CD4-positive, alpha-beta T cell treated with Interleukin-12 subunit alpha and Interleukin-12 subunit beta, for 1 hour (primary cell): ENCODE measurements around the gene TGIF2.
"Not testable (repeated sequence)": the region's sequence is repeated elsewhere in the genome, so short reads cannot be mapped to it uniquely, and the experiment has no call there.

Experiments
- DNase-seq: peaks from one replicate; pipeline ENCODE4 v3.0.0-alpha.2; 2020

TGIF2 gene

DNA sequence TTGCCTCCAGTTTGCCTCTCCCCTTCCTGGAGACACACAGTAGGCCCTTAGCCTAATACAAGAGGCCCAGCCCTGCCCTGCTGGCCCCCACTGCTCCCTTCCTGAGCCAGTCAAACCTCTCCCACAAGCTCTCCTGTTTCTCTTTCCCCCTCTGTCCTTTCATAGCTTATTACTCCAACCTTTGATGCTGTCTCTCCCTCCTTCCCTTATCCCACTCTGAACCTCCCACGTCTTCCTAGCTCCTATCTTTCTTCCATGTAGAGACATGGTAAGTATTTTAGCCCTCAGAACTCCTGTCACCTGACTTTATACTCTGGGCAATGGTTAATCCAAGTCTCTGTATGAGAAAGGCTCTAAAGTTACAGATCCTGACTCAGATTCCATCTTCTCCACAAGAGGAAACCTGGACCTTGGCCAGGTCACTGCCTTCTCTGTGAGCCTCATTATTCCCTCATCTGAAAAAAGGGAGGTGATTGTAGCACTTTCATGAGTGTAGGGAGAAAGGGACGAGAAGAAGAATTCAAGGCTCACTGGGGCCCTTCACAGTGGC, 6.7 kb downstream of the TGIF2 start:
- no peak for DNase-seq

DNA sequence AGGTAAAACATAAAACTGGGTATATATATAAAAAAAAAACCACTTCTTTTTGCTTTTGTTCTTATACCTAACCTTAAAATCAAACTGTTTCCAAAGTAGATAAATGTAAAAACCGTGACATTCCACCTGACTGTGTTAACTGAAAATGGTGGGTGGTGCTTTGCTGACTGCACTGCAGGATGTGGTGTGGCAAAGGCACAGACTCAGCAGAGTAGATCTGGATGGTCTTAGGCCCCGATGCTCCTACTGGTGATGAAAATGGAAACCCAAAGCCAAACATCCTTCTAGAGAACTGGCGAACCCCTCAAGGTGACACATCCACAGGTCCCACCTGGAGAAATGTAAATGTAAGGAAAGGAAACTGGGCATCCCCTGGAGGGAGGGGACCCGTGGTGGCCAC, 8.9 kb downstream of the TGIF2 start:
- no peak for DNase-seq

GRCh38 chr20:36582821-36583220, 9.4 kb downstream of the TGIF2 start:
- DNase-seq: no peak

DNA sequence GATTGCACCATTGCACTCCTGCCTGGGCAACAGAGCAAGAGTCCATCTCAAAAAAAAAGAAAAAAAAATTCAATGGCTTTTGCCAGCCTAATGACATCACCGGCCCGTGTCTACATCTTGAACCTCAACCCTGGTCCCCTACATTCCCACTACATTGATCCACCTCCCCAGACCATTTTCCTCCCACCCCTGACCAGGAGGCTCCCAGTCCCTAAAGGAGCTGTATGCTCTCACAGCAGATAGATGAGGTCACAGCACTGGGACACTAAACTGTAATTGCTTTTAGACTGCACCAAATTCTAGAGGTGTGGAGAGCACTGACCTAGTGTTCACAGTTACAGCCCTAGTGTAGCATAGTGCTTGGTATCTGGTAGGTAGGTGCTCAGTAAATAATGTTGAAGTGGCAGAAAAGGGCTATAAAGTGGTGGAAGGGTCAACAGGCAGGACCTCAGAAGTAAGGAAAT, 10.7 kb downstream of the TGIF2 start:
- DNase-seq: no peak

DNA sequence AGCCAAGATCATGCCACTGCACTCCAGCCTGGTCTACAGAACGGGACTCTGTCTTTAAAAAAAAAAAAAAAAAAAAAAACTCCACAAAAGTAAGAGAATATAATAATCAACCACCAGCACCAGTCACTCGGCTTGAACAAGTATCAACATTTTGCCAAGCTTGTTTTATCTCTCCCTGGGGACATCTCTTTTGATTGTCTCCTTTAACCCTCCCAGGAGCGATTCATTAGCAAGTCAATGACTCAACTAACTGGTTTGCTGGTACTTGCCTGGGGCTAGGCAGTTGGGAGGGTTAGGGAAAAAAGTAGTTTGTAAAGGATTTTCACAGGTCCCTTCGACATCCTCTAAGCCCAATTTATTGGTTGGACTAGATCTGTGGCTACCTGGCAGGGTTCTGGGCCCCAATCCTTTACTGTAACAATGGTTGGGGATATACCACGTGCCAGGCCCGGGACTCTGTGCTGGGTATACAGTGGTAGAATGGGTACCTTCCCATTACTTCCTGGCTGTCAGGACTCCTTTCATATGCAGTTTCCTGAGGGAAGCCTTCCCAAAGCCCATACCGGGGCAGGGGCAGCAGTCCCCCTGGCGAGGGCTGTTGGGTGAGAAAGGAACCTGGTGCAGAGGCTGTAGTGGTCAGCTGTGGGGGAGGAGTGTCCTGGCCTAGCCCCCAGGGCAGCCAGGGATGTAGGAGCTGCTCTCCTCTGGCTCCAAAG, 12.2 kb downstream of the TGIF2 start:
- DNase-seq: no peak

DNA sequence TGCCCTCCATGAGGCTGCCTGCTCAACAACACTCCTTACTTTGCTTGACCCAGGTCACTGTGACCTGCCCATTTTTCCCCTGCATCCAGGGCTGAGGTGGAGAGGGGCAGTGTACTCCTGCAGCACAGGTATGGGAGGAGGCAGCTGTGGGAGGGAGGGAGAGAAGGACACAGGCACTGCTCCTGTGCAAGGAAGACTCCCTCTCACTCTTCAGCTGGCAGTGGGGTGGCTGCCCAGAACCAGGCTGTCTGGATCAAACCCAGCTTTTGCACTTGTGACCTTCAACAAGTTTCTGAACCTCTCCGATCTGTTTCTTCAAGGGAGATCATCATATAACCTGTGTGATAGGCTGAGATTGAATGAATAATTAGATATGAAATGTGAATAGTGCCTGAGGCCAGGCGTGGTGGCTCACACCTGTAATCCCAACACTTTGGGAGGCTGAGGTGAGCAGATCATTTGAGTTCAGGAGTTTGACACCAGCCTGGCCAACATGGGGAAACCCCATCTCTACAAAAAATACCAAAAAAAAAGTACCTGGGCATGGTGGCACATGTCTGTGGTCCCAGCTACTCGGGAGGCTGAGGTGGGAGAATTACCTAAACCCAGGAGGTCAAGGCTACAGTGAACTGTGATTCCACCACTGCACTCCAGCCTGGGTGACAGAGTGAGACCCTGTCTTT, 14.1 kb downstream of the TGIF2 start:
- DNase-seq: no peak

- DNase-seq: no peak
Measured at GRCh38 chr20:36591281-36591680, 17.9 kb downstream of the TGIF2 start.

DNA sequence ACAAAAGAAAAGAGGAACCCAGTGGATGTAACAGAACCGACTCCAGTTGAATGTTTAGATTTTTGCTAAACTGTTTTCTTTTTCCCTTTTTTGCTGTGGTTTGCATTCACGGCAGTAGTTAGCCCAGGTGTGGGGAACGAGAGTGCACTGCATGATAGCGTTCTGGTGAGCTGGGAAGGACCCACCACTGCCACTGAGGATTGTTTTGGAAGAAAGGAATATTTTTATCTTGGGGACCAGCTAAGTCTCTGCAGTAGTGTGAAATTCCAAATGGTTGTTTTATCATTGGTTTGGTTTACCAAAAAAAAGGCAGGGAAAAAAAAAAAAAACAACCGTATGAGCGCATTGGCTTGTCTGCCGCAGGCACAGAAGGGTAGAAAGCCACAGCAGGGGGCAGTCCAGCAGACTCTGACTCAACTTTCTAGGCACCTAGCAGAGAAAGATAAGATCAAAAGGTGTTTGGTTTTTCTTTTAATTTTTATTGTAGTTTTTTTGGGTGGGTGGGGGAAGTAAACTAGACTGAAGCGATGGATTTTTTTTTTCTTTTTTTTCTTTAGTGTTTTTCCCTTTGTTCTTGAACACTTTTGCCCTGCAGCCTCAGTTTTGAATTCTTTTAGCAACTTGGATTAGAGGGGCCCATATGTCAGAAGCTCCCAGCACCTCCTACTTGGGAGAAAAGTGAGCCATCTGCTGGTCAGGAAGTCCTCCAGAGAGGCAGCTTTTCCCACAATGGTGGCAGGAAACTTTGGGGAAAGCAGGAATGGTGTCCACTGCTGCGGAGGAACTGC, 18.7 kb downstream of the TGIF2 start:
- peak; percentile 75 for DNase-seq

DNA sequence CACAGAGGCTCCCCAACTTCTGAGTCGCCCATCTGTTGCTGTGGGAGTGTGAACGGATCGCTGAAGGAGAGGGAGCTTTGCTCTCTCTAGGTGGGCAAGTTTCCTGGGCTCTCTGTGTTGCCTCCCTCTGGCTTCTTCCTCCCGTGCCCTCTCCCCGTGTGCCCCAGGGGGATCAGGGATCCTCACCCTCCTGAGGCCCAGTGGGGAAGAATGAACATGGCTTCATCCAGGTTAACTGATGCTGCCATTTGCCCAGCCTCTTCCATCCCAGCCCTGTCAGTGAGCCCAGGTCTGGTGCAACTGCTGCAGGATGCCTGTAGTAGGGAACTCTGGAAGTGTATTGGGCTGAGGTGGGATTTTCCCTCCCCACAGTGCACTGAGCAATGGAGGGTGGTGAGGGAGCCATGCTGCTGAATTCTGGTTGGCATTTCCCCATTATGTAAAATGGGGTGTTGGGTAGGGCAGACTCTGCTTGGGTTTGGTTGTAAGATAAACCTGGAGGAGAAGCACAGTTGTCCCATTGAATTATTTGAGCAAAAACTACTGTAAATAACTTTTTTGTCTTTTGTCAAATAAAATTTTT, 20.0 kb downstream of the TGIF2 start:
- no peak for DNase-seq

DNA sequence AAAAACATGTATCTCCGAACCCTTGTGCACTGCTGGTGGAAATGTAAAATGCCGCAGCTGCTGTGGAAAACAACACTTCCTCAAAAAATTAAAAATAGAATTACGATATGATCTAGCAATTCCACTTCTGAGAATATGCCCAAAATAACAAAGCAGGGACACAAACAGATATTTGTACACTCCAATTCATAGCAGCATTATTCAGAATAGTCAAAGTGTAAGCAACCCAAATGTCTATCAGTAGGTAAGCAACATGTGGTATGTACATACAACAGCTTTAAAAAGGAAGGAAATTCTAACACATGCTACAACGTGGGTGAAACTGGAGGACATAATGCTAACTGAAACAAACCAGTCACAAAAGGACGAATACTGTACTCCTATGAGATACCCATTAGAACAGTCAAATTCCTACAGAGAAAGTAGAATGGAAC, 26.5 kb downstream of the TGIF2 start:
- DNase-seq: no peak

GRCh38 chr20:36601540-36601939, 28.1 kb downstream of the TGIF2 start:
- no peak for DNase-seq

DNA sequence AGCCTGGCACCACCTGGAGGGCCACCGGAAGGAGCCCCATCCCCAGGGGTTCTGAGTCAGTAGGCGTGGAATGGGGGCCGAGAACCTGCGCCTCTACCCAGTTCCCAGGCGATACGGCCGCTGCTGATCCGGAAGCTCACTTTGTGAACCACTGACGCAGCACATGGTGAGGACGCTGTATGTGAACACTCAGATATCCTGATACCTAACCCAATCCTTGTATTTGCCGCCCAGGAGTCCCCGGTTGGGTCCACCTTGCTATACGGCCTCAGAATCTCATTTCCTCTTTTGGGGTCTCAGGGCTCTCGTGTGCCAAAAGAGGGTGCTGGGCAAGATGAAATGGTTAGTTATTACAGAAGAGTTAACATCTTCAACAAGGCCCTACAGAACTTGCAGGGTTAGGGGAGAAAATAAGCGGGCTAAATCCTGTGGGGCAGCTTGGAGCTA, 31.6 kb downstream of the TGIF2 start:
- peak; percentile 67 for DNase-seq

GRCh38 chr20:36605399-36606157, 32.2 kb downstream of the TGIF2 start, which contains the start of gene RAB5IF:
RAB5IF (plus strand) TSS chr20:36605779; CDS start chr20:36605952, 173 bp downstream.
- peak; percentile 99 for DNase-seq

GRCh38 chr20:36606158-36607066, 33.0 kb downstream of the TGIF2 start:
- DNase-seq: peak; percentile 24

DNA sequence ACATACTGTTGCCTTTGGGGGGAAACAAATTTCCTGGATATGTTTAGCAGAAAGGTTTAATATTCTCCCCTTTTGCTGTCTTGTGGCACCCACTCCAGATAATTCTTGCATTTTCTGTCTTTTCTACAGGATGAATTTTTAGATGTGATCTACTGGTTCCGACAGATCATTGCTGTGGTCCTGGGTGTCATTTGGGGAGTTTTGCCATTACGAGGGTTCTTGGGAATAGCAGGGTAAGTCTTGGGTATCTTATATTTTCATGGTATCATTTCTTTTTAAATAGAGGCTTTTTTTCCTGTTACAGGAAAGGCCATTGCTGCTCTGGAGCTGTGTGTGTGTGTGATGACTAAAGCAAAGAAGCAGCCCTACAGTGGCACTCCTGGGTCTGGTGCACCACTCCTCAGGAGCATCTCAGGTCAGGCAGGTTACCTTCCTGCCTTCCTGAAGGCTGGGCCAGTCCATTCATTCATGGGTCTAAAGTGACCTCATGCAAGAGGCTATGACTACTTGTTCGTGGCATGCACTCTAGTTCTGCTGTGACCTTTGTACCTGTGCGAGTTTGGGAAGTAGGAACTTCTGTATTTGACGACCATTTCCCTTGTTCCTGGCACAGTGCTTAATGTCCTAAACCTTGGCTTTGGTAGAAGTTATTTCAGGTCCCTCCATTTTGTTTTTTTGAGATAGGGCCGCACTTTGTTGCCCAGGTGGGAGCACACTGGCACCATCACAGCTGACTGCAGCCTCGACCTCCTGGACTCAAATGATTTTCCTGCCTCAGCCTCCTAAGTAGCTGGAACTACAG, 34.4 kb downstream of the TGIF2 start:
- no peak for DNase-seq

DNA sequence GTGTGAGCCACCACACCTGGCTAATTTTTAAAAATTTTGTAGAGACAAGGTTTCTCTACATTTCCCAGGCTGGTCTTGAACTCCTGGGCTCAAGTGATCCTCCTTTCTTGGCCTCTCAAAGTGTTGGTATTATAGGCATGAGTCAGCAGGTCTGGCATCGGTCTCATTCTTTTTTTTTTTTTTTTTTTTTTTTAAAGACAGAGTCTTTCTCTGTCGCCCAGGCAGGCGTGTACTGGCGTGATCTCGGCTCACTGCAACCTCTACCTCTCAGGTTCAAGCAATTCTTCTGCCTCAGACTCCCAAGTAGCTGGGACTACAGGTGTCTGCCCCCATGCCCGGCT, 35.0 kb downstream of the TGIF2 start:
- not testable (repeated sequence) for DNase-seq

DNA sequence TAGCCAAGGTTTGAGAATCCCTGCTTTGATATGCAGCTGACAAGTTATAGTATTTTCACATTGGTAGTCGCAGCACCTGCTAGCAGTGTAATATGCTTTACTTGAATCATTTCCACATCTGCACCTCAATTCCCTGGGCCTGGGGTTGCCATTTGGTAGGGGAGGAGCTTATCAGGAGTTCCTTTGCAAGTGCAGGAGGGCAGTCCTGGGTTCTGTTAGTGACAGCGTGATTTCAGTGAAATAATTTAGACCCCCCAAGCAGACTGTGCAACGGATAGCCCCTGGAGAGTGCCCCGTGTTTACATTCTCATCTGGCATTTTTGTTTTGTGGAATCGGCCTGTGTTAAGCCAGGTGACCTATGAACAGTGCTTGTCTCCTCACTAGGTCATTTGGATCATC, 38.2 kb downstream of the TGIF2 start:
- no peak for DNase-seq

GRCh38 chr20:36613974-36614373, 40.6 kb downstream of the TGIF2 start:
- no peak for DNase-seq

GRCh38 chr20:36614781-36615557, 41.6 kb downstream of the TGIF2 start:
- DNase-seq: no peak
